Panc1 (cell line): ENCODE data around the gene UBXN11. TPM values are rescaled to one million over a fixed set of nuclear protein-coding genes. Genes with fewer than 3 reads are reported as not detected.

Source experiments
- ATAC-seq: fragments of 200-7000 bp; cut with Tn5 transposase; 2 replicates; pipeline ENCODE4 v1.9.1; 2020; ENCODE audit warnings: mild to moderate bottlenecking, moderate library complexity
- BruUV-seq: library from RNA; stranded (reverse); fragments of 400-500 nt; replicated peaks from 2 replicates; lab custom pipeline; 2021; lab: Mats Ljungman, UMichigan
- CTCF ChIA-PET: fragments of 300-600 bp; sonication (Branson Sonifier 250); formaldehyde crosslinking; loops from one replicate; lab custom pipeline; 2022; ENCODE audit warnings: antibody characterized with exemption; lab: Charles Lee
- POLR2A ChIA-PET: fragments of 300-600 bp; sonication (Branson Sonifier 250); formaldehyde crosslinking; loops from one replicate; lab custom pipeline; 2022; ENCODE audit warnings: antibody characterized with exemption; lab: Charles Lee
- DNase-seq: peaks from one replicate; pipeline ENCODE4 v3.0.0-alpha.2; 2010; ENCODE audit warnings: low read depth, low spot score
- H3K27ac ChIP-seq: 2 replicates; pipeline ENCODE4 v1.5.1; 2011; ENCODE audit warnings: mild to moderate bottlenecking, low read length, inconsistent platforms
- H3K27me3 ChIP-seq: fragments of 200-500 bp; sonication (Bioruptor generic); 2 replicates; pipeline ENCODE4 v1.6.0; 2014; ENCODE audit warnings: low read length, inconsistent platforms; ENCODE audit not compliant: control insufficient read depth, insufficient read depth
- H3K36me3 ChIP-seq: fragments of 200-500 bp; sonication (Bioruptor generic); 2 replicates; pipeline ENCODE4 v1.5.1; 2014; ENCODE audit warnings: inconsistent platforms, mild to moderate bottlenecking, low read length, moderate library complexity; ENCODE audit not compliant: control insufficient read depth, insufficient read depth
- H3K4me1 ChIP-seq: 2 replicates; pipeline ENCODE4 v1.5.1; 2011; ENCODE audit warnings: inconsistent platforms, mild to moderate bottlenecking, low read length, moderate library complexity; ENCODE audit not compliant: control insufficient read depth, insufficient read depth
- H3K4me3 ChIP-seq, 2 experiments: 2 replicates each; pipeline ENCODE4 v1.5.1; 2011 to 2012; ENCODE audit warnings: low read depth in 2 of 2, low read length in 2 of 2, mild to moderate bottlenecking in 2 of 2, inconsistent platforms in 1 of 2, moderate library complexity in 1 of 2
- H3K9me3 ChIP-seq: fragments of 200-500 bp; sonication (Bioruptor generic); 2 replicates; pipeline ENCODE4 v1.5.1; 2014; ENCODE audit warnings: low read depth, mild to moderate bottlenecking, inconsistent platforms, low read length, moderate library complexity; ENCODE audit not compliant: control insufficient read depth, insufficient read depth
- POLR2AphosphoS5 ChIP-seq: IDR thresholded peaks from 2 replicates; pipeline ENCODE4 v1.6.1; 2012; ENCODE audit warnings: mild to moderate bottlenecking, low read depth, low read length, moderate library complexity
- SIN3A ChIP-seq: IDR thresholded peaks from 2 replicates; pipeline ENCODE4 v1.6.1; 2012; ENCODE audit warnings: low read depth, mild to moderate bottlenecking, low read length, moderate library complexity, borderline replicate concordance; ENCODE audit not compliant: insufficient read depth
- TCF7L2 ChIP-seq: IDR thresholded peaks from 2 replicates; pipeline ENCODE4 v1.6.1; 2011; ENCODE audit warnings: mild to moderate bottlenecking, low read depth, low read length, inconsistent platforms
- in situ Hi-C: cut with HindIII; loops from 2 replicates; pipeline ENCODE4 v1.10.0; 2016; ENCODE audit warnings: low sequenced_read_pairs, low pct_unique_long_range_greater_than_20kb
- intact Hi-C: fragments of 100-400 bp; cut with micrococcal nuclease; formaldehyde crosslinking; loops from one replicate; pipeline ENCODE4 v1.10.0; 2022; ENCODE audit not compliant: unreplicated experiment
- total RNA-seq: library from RNA; stranded (reverse); gene quantifications from one replicate; pipeline ENCODE4 v1.2.1, GENCODE V29; 2021; ENCODE audit not compliant: unreplicated experiment
- TF ChIP-seq, protein P1 (sequence below): fragments of 450-650 bp; IDR thresholded peaks from 2 replicates; pipeline ENCODE4 v1.5.1; 2017; ENCODE audit warnings: mild to moderate bottlenecking
- TF ChIP-seq, protein P2 (sequence below), 2 experiments: IDR thresholded peaks; 2 replicates each; pipeline ENCODE4 v1.6.1; 2011 to 2012; ENCODE audit warnings: low read depth in 2 of 2, control low read depth in 1 of 2, low read length in 1 of 2, mild to moderate bottlenecking in 1 of 2, moderate library complexity in 1 of 2; ENCODE audit not compliant: insufficient read depth in 1 of 2

Gene UBXN11
- total RNA-seq, 1 experiment from 2014 or later: 23.7 TPM

DNA sequence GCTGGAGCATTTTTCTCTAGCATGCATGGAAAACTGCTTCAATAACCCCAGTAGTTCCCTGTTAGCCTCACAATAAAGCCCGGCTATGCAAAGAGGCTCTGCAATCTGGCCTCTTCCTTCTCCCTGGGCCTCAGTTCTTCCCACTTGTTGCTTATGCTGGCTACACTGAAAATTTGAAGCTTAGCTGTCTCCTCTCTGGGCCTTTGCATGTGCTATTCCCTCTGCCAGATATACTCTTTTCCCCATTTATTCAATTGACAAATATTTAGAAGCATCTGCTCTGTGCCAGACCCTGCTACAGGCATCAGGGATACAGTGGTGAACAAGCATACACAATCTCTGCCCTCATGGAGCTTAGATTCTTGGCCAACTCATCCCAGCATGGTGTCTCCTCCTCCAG lies 32.2 kb upstream of the UBXN11 start:
- ChIA-PET CTCF (interaction anchor here (0.7 kb wide), 1 partner anchor 79 kb away, joined by 3 read pairs; no protein-coding TSS in a partner anchor), POLR2A (no interaction called here)
- Histone ChIP-seq H3K9me3 (no peaks in the 10 kb centered on the region), H3K36me3 (no peaks in the 10 kb centered on the region), H3K27ac (no peak overlapping the region), H3K27me3 (no peaks in the 10 kb centered on the region), H3K4me1 (no peaks in the 10 kb centered on the region), H3K4me3 (no peak overlapping the region)
- intact Hi-C loops (no loop called here), in situ Hi-C loops (no loop called here)
- no TSS peak for BruUV-seq
- ATAC-seq: no peak
- no peak for DNase-seq
- TF ChIP-seq, protein P1, sequence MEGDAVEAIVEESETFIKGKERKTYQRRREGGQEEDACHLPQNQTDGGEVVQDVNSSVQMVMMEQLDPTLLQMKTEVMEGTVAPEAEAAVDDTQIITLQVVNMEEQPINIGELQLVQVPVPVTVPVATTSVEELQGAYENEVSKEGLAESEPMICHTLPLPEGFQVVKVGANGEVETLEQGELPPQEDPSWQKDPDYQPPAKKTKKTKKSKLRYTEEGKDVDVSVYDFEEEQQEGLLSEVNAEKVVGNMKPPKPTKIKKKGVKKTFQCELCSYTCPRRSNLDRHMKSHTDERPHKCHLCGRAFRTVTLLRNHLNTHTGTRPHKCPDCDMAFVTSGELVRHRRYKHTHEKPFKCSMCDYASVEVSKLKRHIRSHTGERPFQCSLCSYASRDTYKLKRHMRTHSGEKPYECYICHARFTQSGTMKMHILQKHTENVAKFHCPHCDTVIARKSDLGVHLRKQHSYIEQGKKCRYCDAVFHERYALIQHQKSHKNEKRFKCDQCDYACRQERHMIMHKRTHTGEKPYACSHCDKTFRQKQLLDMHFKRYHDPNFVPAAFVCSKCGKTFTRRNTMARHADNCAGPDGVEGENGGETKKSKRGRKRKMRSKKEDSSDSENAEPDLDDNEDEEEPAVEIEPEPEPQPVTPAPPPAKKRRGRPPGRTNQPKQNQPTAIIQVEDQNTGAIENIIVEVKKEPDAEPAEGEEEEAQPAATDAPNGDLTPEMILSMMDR: no peak
- TF ChIP-seq POLR2AphosphoS5 (no peak), SIN3A (no peak), TCF7L2 (no peak)
- TF ChIP-seq, protein P2, sequence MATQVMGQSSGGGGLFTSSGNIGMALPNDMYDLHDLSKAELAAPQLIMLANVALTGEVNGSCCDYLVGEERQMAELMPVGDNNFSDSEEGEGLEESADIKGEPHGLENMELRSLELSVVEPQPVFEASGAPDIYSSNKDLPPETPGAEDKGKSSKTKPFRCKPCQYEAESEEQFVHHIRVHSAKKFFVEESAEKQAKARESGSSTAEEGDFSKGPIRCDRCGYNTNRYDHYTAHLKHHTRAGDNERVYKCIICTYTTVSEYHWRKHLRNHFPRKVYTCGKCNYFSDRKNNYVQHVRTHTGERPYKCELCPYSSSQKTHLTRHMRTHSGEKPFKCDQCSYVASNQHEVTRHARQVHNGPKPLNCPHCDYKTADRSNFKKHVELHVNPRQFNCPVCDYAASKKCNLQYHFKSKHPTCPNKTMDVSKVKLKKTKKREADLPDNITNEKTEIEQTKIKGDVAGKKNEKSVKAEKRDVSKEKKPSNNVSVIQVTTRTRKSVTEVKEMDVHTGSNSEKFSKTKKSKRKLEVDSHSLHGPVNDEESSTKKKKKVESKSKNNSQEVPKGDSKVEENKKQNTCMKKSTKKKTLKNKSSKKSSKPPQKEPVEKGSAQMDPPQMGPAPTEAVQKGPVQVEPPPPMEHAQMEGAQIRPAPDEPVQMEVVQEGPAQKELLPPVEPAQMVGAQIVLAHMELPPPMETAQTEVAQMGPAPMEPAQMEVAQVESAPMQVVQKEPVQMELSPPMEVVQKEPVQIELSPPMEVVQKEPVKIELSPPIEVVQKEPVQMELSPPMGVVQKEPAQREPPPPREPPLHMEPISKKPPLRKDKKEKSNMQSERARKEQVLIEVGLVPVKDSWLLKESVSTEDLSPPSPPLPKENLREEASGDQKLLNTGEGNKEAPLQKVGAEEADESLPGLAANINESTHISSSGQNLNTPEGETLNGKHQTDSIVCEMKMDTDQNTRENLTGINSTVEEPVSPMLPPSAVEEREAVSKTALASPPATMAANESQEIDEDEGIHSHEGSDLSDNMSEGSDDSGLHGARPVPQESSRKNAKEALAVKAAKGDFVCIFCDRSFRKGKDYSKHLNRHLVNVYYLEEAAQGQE (IDR thresholded peaks at IDR 0.05; ENCODE audit: insufficient read depth in 1 of 2, low read depth in 2 of 2, low read length in 1 of 2): no peak

DNA sequence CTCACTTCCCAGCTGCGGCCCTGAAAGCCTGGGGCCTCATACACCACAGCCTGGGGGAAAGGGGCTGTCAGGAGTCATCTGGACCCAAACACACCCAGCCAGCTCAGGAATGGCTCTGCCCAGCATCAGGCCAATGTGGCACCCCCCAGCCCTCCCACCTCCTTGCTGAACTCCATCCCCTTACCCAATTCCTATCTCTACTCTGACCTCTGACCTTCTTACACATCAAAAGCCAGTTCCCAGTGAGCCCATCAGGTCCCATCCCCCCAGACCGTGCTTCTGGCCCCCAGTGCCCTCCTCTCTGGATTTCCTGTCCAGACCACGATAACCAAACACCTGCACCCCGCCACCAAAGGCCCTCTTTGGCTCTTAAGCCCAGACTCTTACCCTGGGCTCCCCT lies 31.2 kb upstream of the UBXN11 start:
- Histone ChIP-seq H3K4me1 (no peaks in the 10 kb centered on the region), H3K27me3 (no peaks in the 10 kb centered on the region), H3K4me3 (no peak overlapping the region), H3K9me3 (no peaks in the 10 kb centered on the region), H3K27ac (no peak overlapping the region), H3K36me3 (no peaks in the 10 kb centered on the region)
- TF ChIP-seq, protein P2 (IDR thresholded peaks at IDR 0.05; ENCODE audit: insufficient read depth in 1 of 2, low read depth in 2 of 2, low read length in 1 of 2): no peak
- TF ChIP-seq, protein P1: no peak
- no peak for TF ChIP-seq TCF7L2
- no peak for TF ChIP-seq SIN3A
- no peak for TF ChIP-seq POLR2AphosphoS5
- intact Hi-C loops: no loop called here
- in situ Hi-C loops: no loop called here
- DNase-seq (no peak), ATAC-seq (no peak)
- CTCF ChIA-PET: no interaction called here
- BruUV-seq: no TSS peak
- POLR2A ChIA-PET: interaction anchor here (1.2 kb wide), 1 partner anchor 33 kb away, joined by 3 read pairs; no protein-coding TSS in a partner anchor
